ENCODE results near the gene LPGAT1.
"Not testable (repeated sequence)": the region's sequence is repeated elsewhere in the genome, so short reads cannot be mapped to it uniquely, and the experiment has no call there.

Gene LPGAT1

GRCh38 chr1:211731456-211732292 is 98.9 kb downstream of the LPGAT1 start:
- DNase-seq, result no peak

- DNase-seq, result no peak
These were observed 100.2 kb downstream of the LPGAT1 start for GRCh38 chr1:211730347-211730746.

GRCh38 chr1:211729238-211729637 is 101.3 kb downstream of the LPGAT1 start:
- no peak for DNase-seq

DNA sequence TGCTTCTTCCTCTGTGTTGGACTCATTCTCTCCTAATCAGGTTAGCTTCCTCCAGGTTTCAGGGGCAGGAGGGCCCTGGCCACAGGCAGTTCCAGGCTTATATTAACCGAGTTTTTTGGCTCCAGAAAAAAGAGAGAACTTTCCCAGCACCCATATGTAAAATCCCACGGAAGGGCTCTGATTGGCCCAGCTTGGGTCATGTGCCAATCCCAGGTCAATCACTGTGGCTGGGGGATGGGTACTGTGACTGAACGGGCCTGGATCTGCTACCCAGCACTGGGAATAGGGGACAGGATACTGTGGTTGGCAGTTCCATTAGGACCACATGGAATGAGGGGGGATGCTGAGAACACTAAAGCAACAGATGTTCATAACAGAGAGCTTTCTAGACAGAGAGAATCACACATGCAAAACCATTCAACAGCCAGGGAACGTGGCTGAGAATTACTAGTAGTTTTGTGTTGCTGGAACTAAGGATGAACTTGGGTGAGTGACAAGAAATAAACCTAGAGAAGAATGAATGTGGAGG is 104.0 kb downstream of the LPGAT1 start:
- no peak for DNase-seq

- DNase-seq, result peak; percentile 47
These were observed 105.8 kb downstream of the LPGAT1 start for GRCh38 chr1:211724687-211725196.

DNA sequence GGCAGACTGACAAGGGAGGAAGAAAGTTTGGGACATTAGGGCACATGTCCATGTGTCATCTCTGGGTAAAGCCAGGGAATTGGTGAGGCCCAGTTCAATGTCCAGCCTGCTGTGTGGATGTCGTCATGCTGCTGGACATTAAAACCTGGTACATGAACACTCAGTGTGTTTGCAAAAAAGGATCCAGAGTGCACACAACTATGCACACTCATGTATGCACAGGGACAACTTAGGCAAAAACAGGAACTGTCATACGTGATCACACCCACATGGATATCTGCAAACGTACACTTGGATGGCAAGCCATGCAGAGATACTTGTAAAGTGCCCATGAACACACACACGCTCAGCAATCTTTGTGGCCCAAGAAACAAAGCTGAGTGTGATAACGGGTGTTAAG is 107.3 kb downstream of the LPGAT1 start:
- DNase-seq, result no peak

DNA sequence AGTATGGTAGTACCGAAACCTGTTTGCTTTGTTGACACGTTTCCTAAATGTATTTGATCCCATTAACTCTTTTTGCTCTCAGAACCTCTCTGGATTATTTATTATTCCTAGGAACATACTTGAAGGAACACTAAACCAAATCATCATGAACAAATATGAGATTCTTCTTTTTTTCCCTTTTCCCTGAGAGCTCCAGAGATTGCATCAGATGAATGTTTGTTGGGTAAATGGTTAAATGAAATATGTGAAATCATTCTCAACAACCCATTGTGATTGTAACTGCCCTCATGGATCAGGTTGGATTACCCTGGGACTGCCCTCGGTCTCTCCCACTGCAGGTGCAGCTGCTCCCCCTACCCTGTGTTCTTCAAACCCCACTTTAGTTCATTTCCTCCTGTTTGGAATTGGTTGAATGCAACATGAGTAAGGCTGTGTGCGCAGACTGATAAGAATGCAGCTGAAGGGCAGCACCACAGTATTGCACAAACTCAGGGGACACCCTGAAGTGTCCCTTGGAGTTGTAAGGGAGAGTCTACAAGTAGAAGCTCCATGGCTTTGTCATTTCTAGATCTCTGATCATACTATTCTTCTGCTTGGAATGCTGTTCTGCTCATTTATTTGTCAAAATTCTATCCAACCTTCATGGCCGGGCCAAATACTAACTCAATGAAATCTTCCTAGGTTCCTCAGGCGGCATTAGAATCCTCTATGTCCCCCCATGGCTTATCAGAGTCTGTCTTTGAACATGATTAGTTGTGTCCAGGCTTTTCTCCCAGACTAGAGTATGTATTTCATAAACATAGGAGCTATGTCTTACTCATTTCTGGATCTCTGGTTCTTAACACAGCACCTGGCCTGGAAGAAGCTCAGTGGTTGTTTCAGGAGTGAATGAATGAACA is 108.0 kb downstream of the LPGAT1 start:
- DNase-seq, result no peak

DNA sequence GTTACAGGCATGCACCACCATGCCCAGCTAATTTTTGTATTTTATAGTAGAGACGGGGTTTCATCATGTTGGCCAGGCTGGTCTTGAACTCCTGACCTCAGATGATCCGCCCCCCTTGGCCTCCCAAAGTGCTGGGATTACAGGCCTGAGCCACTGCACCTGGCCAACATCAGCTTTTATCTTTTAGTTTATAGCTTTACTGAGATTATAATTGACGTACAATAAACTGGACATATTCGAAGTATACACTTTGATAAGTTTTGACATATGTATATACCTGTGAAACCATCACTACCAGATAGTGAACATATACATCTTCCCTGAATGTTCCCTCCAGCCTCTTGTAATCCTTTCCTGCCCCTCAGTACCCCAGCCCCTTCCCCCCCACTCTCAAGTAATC is 114.0 kb downstream of the LPGAT1 start:
- not testable (repeated sequence) for DNase-seq

DNA sequence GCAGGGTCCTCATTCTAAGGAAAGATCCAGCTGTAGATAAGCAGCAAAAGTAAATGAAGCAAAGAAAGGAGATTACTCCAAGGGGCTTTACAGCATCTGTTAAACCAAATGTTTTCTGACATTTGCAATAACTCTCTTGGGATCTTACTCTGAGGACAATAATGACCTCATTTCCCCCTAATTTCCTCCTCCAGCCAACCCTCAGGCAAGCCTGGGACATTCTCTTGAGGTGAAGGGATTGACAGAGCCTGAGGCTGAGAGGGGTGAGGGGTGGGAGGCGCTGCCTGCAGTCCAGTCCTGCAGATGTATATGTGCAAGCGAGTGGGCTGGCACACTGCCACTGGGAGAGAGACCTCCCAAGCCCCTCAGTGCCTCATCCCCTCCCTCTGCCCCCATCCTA is 114.6 kb downstream of the LPGAT1 start:
- DNase-seq, result no peak

DNA sequence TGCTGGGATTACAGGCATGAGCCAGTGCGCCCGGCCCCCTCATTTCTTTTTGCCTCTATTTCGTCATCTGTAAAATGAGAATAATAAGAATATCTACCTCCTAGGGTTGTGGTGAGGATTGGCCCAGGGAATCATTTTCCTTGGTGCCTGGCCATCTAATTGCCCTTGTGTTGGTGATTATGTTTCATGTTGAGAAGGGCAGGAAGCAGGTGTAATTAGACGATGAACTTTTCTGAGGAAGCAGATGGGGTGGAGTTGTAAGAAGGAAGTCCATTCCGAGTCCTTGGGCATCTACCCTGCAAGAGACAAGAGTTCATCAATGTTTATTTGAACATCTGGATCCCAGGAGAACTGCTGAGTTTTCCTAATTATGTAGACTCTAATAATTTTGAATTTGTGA is 116.4 kb downstream of the LPGAT1 start:
- no peak for DNase-seq

DNA sequence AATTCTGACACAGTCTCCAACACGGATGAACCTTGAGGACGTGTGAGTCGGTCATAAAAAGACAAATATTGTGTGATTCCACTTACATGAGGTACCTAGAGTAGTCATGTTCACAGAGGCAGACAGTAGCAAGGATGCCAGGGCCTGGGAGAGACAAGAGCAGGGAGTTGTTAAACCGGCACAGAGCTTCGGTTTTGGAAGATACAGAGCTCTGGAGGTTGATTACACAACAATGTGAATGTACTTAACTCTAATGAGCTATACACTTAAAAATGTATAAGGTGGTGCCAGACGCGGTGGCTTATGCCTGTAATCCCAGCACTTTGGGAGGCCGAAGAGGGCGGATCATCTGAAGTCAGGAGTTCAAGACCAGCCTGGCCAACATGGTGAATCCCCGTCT is 117.3 kb downstream of the LPGAT1 start:
- no peak for DNase-seq

GRCh38 chr1:211711315-211711705 is 119.3 kb downstream of the LPGAT1 start:
- no peak for DNase-seq

DNA sequence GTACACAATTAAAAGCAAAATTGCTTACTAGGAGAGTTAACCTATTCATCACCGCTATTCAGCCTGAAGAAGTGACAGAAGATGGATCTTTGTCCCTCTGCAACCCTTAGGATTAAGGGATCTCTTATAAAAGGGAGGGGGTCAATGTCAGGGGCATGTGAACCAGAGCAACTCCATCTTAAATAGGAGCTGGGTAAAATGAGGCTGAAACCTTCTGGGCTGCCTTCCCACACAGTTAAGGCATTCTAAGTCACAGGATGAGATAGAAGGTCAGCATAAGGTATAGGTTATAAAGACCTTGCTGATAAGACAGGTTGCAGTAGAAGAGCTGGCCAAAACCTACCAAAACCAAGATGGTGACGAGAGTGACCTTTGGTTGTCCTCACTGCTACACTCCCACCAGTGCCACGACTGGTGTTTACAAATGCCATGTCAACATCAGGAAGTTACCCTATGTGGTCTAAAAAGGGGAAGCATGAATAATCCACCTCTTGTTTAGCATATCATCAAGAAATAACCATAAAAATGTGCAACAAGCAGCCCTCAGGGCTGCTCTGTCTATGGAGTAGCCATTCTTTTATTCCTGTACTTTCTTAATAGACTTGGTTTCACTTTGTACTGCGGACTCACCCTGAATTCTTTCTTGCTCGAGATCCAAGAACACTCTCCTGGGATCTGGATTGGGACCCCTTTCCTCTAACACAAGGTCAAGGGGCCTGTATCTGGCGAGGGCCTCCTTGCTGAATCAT is 119.8 kb downstream of the LPGAT1 start:
- DNase-seq, result no peak

DNA sequence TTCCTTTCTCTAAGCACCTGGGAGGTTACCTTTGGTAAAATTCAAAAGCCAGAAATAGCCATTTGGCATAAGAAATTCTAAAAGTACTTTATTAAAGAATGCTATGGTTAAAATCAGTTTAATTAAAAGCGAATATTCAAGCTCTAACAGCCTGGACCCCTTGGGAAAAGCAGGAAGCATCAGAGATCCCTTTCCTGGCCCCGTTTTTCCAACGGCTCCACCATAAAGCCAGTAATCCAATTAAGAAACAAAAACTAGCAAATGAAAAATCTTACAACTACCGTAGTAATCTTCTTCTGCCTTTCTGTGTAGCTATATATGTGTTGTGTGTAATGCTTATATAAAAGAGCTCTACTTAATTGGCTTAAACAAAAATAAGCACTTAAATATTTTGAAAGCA is 121.6 kb downstream of the LPGAT1 start:
- no peak for DNase-seq

GRCh38 chr1:211708006-211708405 is 122.6 kb downstream of the LPGAT1 start:
- DNase-seq, result no peak

GRCh38 chr1:211705467-211706091 is 125.0 kb downstream of the LPGAT1 start:
- DNase-seq, result no peak

- DNase-seq, result no peak
These were observed 126.0 kb downstream of the LPGAT1 start for GRCh38 chr1:211704543-211704942.

DNA sequence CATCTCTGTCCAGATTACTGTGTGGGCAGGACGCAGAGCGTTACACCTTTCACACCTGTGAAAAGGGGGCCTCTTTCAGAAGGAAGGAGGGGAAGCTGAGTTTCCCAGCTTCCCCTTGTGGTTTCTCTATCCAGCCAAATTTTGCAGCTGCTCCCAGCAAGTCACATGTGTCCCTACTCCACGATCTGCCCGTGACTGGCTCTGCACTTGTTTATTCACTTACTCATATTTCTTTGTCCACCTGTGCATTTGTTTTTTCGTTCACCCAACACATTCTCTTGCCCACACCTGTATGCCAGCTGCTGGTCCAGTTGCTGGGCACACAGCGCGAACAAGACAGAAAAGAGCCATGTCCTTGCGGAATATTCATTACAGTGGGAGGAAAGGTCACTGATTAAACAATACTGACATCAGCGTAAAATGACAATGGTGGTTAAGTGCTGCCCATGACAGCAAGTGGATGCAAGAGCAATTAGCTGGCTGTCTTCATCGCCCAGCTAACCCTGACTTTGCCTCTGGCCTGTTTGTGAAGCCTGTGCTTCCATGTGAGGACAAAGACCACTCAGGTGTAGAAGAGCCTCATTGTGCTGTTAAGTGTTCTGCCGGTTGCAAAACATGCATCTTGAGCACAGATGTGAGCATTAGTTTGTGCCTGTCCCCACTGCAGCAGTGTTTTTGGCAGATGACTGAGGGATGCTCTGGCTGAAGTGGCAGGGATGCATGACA is 126.6 kb downstream of the LPGAT1 start:
- DNase-seq, result no peak

GRCh38 chr1:211701733-211702132 is 128.8 kb downstream of the LPGAT1 start:
- DNase-seq, result no peak

DNA sequence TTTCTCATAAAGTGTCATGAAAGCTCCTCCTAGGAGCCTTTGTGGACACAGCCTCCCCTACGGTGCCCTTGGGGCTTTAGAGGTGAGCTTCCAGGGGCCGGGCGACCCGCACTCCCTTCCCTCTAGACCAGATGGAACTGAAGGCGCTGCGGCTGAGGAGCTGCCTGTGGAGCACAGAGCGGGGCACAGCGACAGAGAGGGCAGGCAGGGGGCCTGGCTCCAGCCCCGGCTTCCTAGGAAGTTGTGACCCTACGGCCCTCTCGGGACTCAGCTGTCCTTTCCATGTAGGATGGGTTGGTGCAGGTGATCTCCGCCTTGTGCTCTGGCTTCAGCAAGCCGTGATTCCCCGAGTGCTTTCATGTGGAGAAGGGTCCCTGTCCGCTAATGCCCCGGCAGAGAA is 131.5 kb downstream of the LPGAT1 start:
- DNase-seq, result no peak
